ENCODE measurements around the gene WRNIP1. TPM values are rescaled to one million over a fixed set of nuclear protein-coding genes. Genes with fewer than 3 reads are reported as not detected.

The WRNIP1 gene
- total RNA-seq, 2 experiments from 2014 or later = 36.1 to 36.6 TPM

- no peaks in the 10 kb centered on the region for H3K36me3 Mint-ChIP-seq (ENCODE audit: low read depth)
- ChIA-PET CTCF (interaction anchor here (0.9 to 11.1 kb wide), 6 partner anchors 19 to 189 kb away, joined by 3 to 224 read pairs (median 4); partner anchors contain the start of gene MYLK4), POLR2A (no interaction called here)
- no peaks in the 10 kb centered on the region for H3K9me3 Mint-ChIP-seq
- ATAC-seq = no peak
- no peak for TF ChIP-seq CTCF (IDR thresholded peaks at IDR 0.05)
- intact Hi-C loops (cut with micrococcal nuclease) = no loop called here
- no peak overlapping the region for H3K4me3 Mint-ChIP-seq
- H3K4me1 Mint-ChIP-seq (ENCODE audit: low read depth) = peaks cover 9% of the 10 kb centered on the region
- H3K27ac Mint-ChIP-seq = no peak overlapping the region
- no peak for DNase-seq
- peaks cover 4% of the 10 kb centered on the region for H3K27me3 Mint-ChIP-seq
These were observed 31.3 kb upstream of the WRNIP1 start for GRCh38 chr6:2733736-2734480.

- ChIA-PET POLR2A (no interaction called here), CTCF (interaction anchor here (11.1 kb wide), 1 partner anchor 18 kb away, joined by 224 read pairs; the partner anchor contains the start of gene MYLK4)
- DNase-seq (no peak), ATAC-seq (no peak)
- no peaks in the 10 kb centered on the region for H3K36me3 Mint-ChIP-seq (ENCODE audit: low read depth)
- no peaks in the 10 kb centered on the region for H3K9me3 Mint-ChIP-seq
- H3K27me3 Mint-ChIP-seq = peaks cover 4% of the 10 kb centered on the region
- intact Hi-C loops (cut with micrococcal nuclease) = no loop called here
- peaks cover 9% of the 10 kb centered on the region for H3K4me1 Mint-ChIP-seq (ENCODE audit: low read depth)
- TF ChIP-seq CTCF (IDR thresholded peaks at IDR 0.05) = no peak
- no peak overlapping the region for H3K4me3 Mint-ChIP-seq
- H3K27ac Mint-ChIP-seq = no peak overlapping the region
These were observed 30.6 kb upstream of the WRNIP1 start for GRCh38 chr6:2734488-2735166.

DNA sequence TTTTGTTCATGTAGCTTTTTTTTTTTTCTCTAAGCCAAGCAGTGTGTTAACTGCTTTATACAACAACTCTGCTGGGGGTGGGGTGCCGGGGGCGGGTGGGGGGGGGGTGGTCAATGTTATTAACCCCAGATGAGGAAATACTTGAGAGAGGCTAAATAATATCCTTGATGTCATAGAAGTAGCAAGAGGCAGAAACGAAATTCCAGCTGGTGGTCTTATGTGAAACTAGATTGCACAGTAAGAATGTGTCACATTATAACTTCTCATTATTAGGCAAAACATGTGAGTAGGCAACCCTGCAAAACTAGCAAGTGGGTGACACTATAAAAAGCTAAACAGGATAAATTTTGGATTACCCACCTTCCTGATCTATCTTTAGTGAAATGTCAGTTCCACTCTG, 27.3 kb upstream of the WRNIP1 start:
- Mint-ChIP-seq H3K4me1 (ENCODE audit: low read depth) (peaks cover 9% of the 10 kb centered on the region), H3K36me3 (ENCODE audit: low read depth) (no peaks in the 10 kb centered on the region), H3K9me3 (no peaks in the 10 kb centered on the region), H3K27ac (no peak overlapping the region), H3K27me3 (peaks cover 2% of the 10 kb centered on the region), H3K4me3 (no peak overlapping the region)
- ATAC-seq = no peak
- POLR2A ChIA-PET = no interaction called here
- DNase-seq = no peak
- CTCF ChIA-PET = interaction anchor here (0.6 to 11.1 kb wide), 22 partner anchors 12 to 1141 kb away, joined by 3 to 224 read pairs (median 4); partner anchors contain the start of genes MYLK4 and SERPINB1
- TF ChIP-seq CTCF (IDR thresholded peaks at IDR 0.05) = no peak
- intact Hi-C loops (cut with micrococcal nuclease) = no loop called here

DNA sequence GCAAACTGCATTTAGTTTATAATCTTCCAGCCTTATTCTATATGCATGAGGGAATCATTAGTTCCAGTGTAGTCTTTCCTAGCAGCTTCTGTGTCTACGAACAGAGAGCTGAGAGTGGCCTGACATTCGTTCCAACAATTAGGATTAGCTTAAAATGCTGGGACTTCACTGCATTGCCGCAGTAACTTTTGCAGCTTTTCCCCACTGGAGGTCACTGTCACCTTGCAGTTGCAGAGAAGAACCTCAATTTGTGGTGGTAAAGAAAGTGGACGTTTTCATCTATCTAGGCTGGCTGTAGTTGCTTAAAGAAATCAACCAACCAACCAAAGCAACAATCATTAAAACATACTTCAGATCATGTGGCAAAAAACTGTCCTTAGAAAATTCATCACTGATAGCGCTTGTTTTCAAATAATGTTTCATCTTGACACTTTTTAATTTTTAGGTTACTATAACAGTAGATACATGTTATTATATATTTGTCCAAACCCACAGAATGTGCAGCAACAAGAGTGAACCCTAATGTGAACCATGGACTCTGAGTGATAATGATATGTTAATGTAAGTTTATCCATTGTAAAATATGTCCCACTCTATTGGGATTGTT, 26.7 kb upstream of the WRNIP1 start:
- Mint-ChIP-seq H3K9me3 (no peaks in the 10 kb centered on the region), H3K27me3 (peaks cover 2% of the 10 kb centered on the region), H3K36me3 (ENCODE audit: low read depth) (no peaks in the 10 kb centered on the region), H3K27ac (no peak overlapping the region), H3K4me1 (ENCODE audit: low read depth) (peaks cover 5% of the 10 kb centered on the region), H3K4me3 (no peak overlapping the region)
- intact Hi-C loops (cut with micrococcal nuclease) = no loop called here
- ATAC-seq (peak; percentile 63), DNase-seq (peak; percentile 70)
- peak; percentile 73 for TF ChIP-seq CTCF (IDR thresholded peaks at IDR 0.05)
- ChIA-PET CTCF (interaction anchor here (0.6 to 11.1 kb wide), 22 partner anchors 13 to 1142 kb away, joined by 3 to 224 read pairs (median 4); partner anchors contain the start of genes MYLK4 and SERPINB1), POLR2A (no interaction called here)
